CD4-positive, alpha-beta T cell treated with Interleukin-6 for 4 hours (primary cell): ENCODE measurements around the gene MX1.

Experiments used
- DNase-seq: peaks from one replicate; pipeline ENCODE4 v3.0.0-alpha.2; 2020; ENCODE audit warnings: mixed read lengths

MX1 gene

GRCh38 chr21:41432562-41433460 is 6.8 kb downstream of the MX1 start:
- DNase-seq, result no peak

GRCh38 chr21:41433566-41433965 is 7.5 kb downstream of the MX1 start:
- no peak for DNase-seq

GRCh38 chr21:41435706-41436105 is 9.7 kb downstream of the MX1 start:
- no peak for DNase-seq

GRCh38 chr21:41437729-41438128 is 11.7 kb downstream of the MX1 start:
- DNase-seq, result no peak

- DNase-seq, result no peak
Measured at GRCh38 chr21:41438425-41439113, 12.5 kb downstream of the MX1 start.

- no peak for DNase-seq
Measured at GRCh38 chr21:41439248-41439647, 13.2 kb downstream of the MX1 start.

- no peak for DNase-seq
Measured at GRCh38 chr21:41441546-41441945, 15.5 kb downstream of the MX1 start.

- no peak for DNase-seq
Measured at GRCh38 chr21:41442481-41443186, 16.6 kb downstream of the MX1 start.

- DNase-seq, result no peak
Measured at GRCh38 chr21:41443562-41443961, 17.5 kb downstream of the MX1 start.

GRCh38 chr21:41444703-41445464 is 18.8 kb downstream of the MX1 start:
- DNase-seq, result no peak

GRCh38 chr21:41445465-41445862 is 19.4 kb downstream of the MX1 start:
- DNase-seq, result no peak

GRCh38 chr21:41446586-41446985 is 20.5 kb downstream of the MX1 start:
- no peak for DNase-seq

- DNase-seq, result no peak
Measured at GRCh38 chr21:41447356-41447755, 21.3 kb downstream of the MX1 start.

- DNase-seq, result no peak
Measured at GRCh38 chr21:41449613-41450012, 23.6 kb downstream of the MX1 start.

GRCh38 chr21:41451753-41452676 is 26.0 kb downstream of the MX1 start:
- no peak for DNase-seq

- no peak for DNase-seq
Measured at GRCh38 chr21:41453198-41453597, 27.2 kb downstream of the MX1 start.

GRCh38 chr21:41453761-41454160 is 27.7 kb downstream of the MX1 start:
- no peak for DNase-seq

GRCh38 chr21:41458121-41458520 is 32.1 kb downstream of the MX1 start:
- no peak for DNase-seq

GRCh38 chr21:41458559-41458958 is 32.5 kb downstream of the MX1 start:
- no peak for DNase-seq

- no peak for DNase-seq
Measured at GRCh38 chr21:41459884-41460534, 34.0 kb downstream of the MX1 start.
